Right hindlimb (tissue), 1 donor: ENCODE results near the gene XCR1.
"Not testable (repeated sequence)": the region's sequence is repeated elsewhere in the genome, so short reads cannot be mapped to it uniquely, and the experiment has no call there.

Source experiments
- DNase-seq: peaks from one replicate; pipeline ENCODE4 v3.0.0-alpha.2; 2018

Gene XCR1

DNA sequence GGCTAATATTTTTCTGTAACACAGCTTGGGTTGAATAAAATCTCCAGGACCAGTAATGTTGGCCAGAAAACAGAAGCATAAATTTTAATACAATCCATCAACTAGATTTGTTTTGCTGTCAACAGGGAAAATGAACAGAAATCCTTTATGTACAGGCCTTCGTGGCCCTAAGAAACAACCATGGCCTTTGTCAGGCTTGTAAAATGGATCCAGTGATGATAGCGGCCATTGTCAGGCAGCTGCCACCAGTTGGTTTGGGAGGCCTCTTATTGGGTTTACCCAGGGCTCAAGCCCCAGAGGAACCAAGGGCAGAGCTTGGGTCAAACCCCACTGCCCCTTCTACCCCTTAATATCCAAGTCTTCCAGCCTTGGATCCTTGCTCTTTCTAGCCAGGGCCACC lies 26.1 kb downstream of the XCR1 start:
- no peak for DNase-seq

DNA sequence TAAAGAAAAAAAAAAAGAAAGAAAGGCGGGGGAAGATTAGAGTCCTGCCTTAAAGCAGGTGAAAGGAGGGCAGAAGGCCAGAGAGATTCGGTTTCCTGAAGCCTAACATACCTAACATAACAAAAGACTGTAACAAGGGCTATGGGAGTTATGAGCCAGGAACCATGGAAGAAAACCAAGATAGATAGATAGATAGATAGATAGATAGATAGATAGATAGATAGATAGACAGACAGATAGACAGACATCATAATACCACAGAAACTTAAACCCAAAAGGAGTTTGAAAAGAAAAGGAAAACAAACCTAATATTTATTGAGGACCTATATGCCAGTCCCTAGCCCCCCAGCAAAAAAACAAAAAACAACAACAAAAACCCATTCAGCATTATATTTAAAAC lies 29.3 kb downstream of the XCR1 start:
- DNase-seq: no peak

DNA sequence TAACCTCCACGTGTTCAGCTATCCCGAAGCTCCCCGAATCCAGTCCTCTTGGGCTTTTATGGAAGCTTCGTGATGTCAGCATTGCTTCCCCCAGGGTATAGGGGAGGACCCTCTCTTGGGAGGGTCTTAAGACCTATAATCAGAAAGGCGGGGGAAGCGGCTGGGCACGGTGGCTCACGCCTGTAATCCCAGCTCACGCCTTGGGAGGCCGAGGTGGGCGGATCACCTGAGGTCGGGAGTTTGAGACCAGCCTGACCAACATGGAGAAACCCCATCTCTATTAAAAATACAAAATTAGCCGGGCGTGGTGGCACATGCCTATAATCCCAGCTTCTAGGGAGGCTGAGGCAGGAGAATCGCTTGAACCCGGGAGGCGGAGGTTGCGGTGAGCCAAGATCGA lies 29.8 kb downstream of the XCR1 start:
- DNase-seq: not testable (repeated sequence)

DNA sequence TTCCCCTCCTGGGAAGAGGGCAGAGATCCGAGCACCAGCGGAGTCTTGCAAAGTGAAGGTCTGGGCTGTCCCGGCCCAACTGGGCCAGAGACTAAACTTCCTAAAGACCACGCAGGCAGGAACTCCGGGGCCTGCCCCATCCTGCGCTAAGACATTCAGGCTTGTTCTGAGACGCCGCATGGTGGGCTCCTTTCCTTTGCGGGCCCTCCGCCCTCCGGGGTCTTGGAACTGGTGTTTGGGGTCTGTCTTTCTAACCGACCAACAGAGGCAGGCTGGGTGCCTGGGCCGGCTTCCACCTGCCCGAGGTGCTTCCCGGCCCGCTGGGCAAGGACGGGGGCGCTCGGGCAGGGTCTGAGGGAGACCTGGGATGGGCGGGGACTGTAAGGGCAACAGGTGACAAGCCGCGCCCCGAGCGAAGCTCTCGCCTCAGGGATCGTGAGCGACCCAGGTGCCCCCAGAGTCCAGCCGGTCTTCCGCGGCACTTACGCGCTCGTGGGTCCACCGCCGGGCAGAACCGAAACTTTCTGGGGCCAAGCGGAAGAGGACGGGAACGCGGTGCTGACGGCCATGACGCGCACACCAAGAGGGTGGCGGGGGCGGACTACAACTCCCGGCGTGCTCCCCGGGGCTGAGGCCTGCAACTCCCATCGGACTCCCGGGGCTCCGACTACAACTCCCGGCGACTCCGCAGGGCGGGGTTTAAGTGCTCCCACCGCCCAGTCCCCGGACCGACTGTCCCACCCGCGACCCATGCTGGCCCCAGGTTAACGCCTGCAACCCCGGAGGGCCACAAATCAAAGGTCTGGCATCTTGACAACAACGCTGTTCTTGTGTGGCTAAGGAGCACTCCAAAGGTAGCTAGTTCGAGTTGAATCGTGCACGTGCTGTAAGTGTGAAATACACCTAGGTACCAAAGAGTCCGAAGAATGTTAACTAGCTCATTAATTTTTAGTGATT lies 31.8 kb downstream of the XCR1 start, which contains the start of gene FYCO1:
FYCO1 (minus strand) TSS at position 589 of the 957 bp plus-strand sequence. CDS start 10,914 bp downstream, outside the sequence.
- DNase-seq: peak; percentile 95

DNA sequence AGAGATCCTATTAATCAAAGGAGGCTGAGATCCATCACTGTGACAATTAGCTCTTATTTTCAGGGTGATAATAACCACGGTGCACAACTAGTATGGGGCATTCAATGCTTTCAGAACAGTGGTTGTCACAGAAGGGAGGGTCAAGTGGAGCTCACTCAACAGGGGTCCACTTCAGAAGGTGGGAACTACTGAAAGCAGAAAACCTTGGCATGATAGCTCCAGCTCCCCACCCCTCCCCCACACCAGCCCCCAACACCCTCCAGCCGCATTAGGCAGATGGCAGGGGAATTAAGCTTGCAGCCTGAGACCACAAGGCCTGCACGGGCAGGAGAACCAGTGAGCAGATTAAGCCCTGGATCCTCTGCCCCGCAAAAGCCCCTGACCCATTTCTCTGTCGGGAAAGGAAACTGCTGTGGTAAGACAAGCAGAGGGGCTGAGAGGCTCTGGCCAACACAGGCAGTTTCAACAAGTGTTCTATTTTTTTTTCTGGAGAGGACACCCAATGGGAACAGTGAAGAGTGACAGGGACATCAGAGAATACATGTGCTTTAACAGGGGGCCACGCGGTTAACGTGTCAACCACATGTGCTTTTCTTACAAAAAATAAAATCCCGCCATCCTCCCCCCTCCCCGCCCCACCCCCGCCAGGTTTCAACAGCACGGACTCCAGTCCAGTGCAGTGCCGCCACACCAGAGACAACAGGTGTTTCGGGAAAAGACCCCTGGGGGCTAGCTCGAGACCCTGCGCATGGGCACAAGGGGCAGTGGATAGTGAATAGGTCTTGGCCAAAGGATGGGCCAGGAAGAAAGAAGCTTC lies 32.7 kb downstream of the XCR1 start:
- DNase-seq: peak; percentile 43

DNA sequence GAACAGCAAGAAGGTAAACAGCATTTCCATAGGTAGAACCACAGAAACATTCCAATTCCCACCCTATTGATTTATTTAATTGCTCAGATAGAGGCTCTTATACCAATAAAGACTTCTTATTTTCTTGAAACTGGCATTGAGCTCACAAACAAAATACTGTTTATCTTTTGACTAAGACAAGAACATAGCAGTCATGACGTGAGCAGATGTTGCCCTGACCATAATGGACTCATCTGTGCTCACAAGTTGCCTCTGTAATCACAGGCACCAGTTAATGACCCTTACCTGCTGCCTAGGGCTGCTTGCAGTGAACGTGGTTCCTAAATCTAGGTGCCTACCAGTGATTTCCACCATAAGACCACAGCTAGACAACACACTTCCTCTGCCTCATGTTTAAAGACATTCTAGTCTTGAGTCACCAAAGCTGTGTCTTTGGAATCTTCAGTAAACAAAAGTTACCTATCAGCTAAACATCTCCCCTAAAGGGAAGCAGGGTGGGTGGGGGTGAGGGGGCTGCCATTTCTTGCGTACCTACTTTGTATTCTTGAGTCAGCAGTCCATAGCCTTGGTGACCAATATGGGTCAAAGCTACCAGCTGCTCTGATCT lies 33.8 kb downstream of the XCR1 start:
- no peak for DNase-seq

DNA sequence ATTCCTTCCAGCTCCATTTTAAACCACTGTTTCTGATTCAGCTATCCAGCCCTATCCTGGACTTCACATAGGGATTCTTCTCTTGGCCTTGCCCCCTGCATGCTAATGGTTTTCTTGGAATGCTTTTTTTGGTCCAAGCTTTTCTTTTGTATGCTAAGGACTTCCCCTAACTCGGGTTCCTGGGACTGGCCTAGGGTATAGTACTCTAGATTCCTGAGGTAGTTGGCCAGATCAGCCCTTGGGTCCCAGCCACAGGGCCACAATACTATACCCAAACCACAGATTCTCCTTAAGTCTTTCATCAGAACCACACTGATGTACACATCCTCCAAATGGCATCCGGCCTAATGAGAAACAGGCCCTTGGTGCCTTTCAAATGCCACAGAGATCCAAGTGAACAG lies 34.5 kb downstream of the XCR1 start:
- no peak for DNase-seq

DNA sequence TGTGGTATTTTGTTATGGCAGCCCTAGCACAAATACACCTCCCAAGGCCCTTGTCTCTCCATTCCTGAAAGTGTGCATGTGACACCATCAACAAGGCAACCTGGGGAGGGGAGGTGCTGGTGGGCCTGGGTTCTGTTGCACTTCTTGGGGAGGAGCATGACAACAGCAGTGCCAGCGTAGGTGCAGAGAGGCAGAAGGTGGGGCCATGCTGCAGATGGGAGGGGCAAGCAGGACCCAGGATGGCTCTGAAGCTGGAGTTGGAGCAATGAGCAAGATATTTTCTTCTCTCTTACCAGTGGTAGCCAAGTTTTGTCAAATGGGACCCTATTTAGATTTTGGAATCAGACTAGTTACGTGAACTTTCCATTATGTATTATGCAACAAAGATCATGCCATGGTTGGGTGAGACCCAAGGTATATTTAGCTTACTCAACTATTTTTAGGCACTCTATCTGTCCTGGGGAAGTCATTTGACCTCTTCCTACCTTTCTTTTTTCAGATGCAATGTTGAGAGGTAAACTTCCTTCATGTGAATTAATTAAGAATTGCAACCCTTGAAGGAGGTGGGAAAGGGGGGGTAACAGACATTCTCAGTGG lies 35.1 kb downstream of the XCR1 start:
- no peak for DNase-seq

DNA sequence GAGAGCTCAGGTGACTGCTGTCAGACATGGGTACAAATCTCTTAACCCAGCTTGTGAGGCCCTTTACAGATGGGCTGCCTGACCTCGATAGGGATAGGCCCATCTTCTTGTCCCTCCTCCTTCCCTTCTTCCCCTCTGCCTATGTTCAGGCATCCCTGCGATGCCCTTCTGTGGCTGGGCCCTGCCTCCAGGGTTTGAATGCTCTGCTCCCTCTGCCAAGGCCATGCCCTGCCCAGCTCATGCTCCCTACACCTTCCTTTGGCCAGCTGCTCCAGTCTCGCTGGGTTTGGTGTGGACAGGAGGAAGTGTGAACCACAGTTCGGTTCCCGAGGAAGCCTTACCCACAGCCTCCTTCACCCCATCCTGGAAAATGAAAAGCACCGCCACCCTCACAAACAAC lies 35.9 kb downstream of the XCR1 start:
- no peak for DNase-seq

DNA sequence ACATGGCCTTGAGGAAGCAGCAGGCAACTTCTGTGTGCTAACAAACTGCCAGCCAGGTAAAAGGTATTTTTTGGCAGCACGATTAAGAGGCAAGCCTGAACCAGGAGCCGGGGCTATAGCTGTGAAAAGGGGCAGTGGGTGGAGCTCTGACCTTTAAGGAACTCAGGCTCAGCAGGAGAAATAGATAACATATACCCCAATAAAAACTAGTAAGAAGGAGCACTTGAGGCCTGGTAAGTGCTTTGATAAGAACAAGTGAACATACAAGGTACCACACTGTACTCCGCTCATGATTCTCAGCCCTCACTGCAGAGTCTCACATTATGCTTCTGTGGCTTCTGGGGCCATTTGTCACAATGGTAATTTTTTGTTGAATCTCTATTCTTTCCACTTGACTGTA lies 37.1 kb downstream of the XCR1 start:
- no peak for DNase-seq

DNA sequence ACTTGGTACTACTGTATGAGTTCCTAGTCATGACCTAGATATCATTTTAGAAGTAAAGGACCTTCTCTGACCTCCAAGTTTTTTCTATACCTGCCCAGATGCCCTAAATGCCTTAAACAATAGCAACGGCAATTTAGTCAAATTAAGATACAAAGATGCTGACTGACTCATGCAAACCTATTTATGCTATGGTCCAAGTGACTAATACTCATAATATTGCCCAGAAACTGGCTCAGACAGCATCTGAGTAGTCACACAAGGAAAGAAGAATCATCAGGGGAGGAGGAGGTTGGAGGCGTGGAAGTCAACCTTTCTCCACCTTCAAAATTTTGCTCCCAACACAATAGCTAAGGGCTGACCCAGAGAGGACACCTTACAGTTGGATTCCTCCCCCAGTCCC lies 38.5 kb downstream of the XCR1 start:
- DNase-seq: no peak

DNA sequence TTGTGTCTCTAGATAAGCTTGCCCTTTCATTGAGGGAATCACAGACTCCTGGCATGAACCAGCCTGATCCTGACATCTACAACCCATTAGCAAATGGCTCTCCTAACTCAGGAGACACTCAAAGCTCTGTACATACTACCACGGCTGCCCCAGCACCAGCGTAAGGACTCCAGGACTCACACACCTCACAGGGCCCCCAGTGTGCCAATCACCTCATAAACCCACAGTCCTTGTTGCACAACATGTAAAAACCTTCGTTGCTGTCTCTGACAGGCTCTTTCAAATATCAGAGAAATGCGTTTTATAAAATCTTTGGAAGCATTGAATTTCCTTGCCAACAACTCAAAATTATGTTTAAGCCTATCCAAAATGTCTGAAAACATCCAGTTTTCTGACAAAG lies 38.9 kb downstream of the XCR1 start:
- no peak for DNase-seq

DNA sequence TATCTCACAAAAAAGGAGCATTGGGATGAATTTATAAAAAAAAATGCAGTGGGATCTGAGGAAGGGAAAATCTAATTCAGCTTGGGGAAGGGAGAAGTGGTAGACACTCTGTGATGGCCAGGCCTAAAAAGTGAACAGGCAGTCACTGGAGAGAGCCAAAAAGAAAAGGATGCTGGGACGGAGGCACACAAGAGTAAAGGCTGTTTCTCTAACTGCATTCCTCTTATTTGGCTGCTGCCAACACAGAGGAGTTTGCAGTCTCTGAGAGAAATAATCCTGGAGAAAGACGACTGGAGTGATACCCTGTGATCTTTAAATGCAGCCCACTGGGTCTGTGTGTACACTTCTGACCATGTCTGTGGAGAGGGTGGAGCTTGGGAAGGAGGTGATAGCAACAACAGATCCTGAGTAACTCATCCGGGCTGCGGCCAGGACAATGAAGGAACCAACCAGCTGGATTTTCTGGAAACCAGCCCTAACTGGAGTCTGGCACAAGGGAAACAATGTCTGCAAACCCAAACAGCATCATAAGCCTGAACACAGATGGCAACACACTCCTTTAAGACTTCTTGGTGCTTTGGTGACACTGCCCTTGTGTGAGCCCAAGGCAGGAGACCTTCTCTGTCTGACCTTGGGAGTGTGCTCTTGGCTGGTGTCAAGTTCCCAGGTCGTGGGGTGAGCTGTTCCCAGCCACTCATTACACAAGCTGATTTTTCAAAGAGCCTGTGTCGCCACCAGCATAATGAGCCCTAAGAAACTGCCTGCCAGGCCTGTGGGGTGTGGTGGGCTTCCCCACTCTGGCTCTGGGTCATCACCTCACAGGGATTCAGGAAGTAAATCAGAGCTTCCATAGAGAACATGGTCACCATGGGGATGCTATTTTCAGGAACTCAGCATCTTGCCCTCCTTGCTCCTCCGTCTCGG lies 39.7 kb downstream of the XCR1 start:
- peak; percentile 62 for DNase-seq

DNA sequence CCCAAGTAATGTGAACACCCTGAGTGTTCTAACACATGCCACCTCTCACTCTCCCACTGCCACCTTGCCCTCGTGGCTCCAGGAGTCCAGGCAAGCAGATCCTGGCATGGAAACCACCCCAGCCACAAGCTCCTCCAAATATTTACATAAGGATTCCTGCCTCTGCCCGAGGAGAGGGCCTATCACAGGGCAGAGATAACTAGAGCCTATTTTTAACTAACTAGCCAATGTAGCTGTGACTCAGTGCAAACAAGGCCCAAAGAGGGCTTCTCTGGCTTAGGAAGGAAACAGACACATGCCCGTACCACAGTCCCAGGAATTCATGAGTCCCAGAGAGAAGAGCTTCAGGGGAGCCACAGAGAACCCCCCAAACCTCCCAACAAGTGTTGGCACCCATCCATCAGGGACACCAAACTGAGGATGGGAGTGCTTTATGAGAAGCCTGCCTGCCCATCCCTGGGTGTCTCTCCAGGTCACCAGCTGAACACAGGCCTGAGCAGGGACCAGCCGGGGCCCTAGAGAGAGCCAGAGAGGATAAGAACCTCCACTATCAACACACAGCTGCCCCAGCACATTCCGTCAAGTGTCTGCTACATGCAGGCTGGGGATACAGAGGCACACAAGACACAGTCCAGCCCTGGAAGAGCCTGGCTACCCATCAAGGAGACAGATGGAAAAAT lies 40.8 kb downstream of the XCR1 start:
- no peak for DNase-seq

DNA sequence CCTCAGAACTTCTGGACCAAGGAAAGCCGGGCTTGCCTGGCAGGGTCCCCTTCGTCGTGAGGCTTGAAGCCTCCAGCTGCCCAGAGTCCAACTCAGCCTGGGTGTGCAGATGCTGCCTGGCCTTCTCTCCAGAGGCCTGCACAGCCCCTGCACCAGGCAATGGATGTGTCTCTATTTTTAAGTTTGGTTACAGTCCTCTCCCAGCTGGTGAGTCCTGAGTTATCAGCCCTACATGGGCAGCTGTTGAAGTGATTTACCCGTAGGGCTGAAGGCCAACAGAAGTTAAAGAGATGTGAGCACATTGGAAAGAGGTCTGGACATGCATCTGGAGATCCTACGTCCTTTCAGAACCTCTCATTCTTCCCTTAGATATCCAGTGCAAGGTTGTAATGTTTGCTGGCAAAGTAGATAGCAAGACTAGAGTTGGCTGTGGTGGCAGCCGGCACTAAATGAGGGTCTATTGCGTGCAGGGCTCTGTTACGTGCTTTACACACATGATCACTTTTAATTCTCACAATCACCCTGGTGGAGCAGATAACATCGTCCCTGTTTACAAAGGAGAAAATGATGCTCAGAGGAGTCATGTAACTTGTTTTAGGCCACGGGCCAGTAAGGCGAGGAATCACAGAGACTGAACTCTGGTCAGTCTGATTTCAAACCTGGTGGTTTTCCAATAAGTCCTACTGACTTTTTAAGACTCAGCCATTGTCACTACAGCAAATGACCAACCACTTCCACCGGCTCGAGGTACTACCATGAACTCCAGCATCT lies 41.6 kb downstream of the XCR1 start:
- DNase-seq: peak; percentile 52

DNA sequence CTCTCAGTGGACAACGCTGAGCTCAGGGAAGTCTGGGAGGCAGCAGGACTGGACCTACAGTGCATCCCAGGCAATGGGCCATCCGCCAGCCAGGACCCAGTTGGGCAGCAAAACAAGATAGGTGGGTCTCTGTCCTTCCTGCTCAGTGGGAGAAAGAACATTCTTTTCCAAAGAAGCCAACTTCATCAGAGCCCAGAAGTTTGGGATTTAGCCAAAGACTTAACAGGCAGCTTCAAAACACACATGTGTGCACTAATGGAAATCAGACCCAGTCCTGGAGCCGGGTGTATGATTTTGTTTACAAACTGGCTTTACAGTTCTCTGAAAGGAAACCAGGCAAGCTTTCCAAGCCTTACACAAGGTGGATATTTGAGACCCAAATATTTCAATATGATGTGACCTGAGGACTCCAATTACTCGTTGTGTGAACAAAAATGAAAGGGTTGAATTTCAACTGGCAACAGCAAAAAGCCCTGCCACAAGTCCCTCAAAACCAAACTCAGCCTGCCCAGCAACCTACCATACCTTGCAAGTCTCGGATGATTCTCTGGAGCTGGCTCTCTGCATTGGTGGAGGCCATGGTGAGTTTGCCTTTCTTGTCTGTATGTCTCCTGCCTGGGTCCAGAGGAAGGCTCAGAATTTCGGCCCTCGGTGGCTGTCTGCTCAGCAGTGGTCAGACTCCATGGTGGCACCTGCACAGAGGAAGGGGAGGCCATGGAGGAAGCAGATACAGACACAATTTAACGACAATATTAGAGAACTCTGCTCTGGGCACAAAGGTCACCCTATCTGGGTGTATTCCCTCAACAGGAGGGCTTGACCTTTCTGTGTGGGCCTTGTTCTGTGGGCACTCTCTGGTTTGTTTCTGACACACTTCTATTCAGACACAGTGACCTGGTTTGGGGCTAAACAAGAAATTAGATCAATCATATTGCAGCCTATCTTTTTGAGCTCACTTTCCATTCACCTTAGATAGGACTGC lies 42.7 kb downstream of the XCR1 start:
- no peak for DNase-seq

DNA sequence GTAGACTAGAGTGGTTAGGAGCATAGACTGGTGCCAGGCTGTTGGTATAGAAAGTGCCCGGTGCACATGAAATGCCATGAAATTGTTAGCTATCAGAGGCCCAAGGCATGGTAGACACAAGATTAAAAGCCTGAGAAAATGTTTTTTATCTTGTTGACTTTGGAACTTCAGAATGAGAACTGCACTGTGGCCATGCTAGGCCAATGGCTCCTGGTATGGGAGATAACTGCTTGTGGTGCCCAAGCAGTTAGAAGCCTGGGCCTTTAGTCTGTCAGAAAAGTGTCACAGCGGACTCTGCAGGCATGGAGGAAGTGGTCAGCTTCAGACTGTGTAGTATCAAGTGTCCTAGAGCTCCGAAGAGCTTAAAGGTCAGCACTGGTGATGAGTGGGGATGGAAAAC lies 43.5 kb downstream of the XCR1 start:
- DNase-seq: no peak

DNA sequence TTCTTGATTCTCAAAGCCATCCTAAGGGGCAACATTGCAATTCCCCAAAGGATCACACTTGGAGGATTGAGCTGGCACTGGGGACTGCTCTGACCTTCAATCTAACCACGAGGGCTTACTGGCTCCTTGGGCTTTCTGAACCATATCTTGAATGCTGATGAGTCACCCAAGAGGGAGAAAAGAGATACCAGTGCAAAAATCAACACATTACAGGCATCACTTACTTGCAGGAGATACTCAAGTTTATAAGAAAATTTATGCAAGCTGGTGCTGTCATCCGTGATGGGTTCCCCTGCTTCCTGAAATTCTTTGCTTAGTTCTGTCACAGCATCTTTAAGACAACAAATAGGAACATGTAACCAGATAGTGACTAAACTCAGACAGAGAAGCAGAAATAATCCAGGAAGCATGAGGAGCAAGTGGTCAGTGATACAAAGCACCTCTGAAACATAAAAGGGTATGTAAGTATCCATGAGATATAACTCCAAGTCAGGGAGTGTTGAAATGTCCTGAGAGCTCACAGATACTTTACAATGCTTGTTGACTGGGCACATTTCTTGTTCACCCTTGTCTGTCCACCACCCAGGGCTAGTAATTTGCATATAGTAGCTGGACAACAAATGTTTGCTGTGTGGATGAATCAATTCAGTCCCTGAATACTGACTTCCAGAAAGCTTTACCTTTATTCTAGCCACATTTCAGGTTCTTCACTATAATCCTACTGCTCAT lies 45.8 kb downstream of the XCR1 start:
- no peak for DNase-seq
